ENCODE measurements around the gene PHIP.

Gene PHIP

GRCh38 chr6:79076160-79076559 is 1.9 kb downstream of the PHIP start:
- no peak for TF ChIP-seq CTCF (IDR thresholded peaks at IDR 0.05; ENCODE audit: low read depth, low read length, poor library complexity, severe bottlenecking)
- TF ChIP-seq EZH2phosphoT487 (IDR thresholded peaks at IDR 0.05; ENCODE audit: borderline replicate concordance, low read length), result no peak
- Histone ChIP-seq H3K4me1 (ENCODE audit: control insufficient read depth, low read length) (peaks cover 65% of the 10 kb centered on the region), H4K20me1 (ENCODE audit: control insufficient read depth, insufficient read depth, low read depth, low read length) (peaks cover 33% of the 10 kb centered on the region), H3K36me3 (ENCODE audit: control insufficient read depth, low read length) (peaks cover 58% of the 10 kb centered on the region), H3K27me3 (ENCODE audit: control insufficient read depth, low read length) (no peaks in the 10 kb centered on the region), H3F3A (ENCODE audit: control insufficient read depth, insufficient read depth) (peaks cover 10% of the 10 kb centered on the region), H3K9me3 (ENCODE audit: control insufficient read depth, insufficient read depth, low read length) (no peaks in the 10 kb centered on the region), H3K27ac (ENCODE audit: low read depth, low read length) (0 out of 2 replicates have a peak overlapping the region, but pooled peaks have one; percentile 77), H3K79me2 (ENCODE audit: control insufficient read depth, low read length) (peaks cover 77% of the 10 kb centered on the region), H3K9me2 (replicated peaks; ENCODE audit: control insufficient read depth, low read length) (no peaks in the 10 kb centered on the region), H3K4me3 (ENCODE audit: low read length) (peak overlapping the region; percentile 94), H3K4me2 (ENCODE audit: low read length) (peak overlapping the region; percentile 71)

- H4K20me1 ChIP-seq (ENCODE audit: control insufficient read depth, insufficient read depth, low read depth, low read length), result peaks cover 36% of the 10 kb centered on the region
- no peak overlapping the region for H3K4me3 ChIP-seq (ENCODE audit: low read length)
- H3K79me2 ChIP-seq (ENCODE audit: control insufficient read depth, low read length), result peaks cover 83% of the 10 kb centered on the region
- H3K27me3 ChIP-seq (ENCODE audit: control insufficient read depth, low read length), result no peaks in the 10 kb centered on the region
- H3K9me2 ChIP-seq (replicated peaks; ENCODE audit: control insufficient read depth, low read length), result no peaks in the 10 kb centered on the region
- TF ChIP-seq EZH2phosphoT487 (IDR thresholded peaks at IDR 0.05; ENCODE audit: borderline replicate concordance, low read length) (no peak), CTCF (IDR thresholded peaks at IDR 0.05; ENCODE audit: low read depth, low read length, poor library complexity, severe bottlenecking) (no peak)
- peaks cover 75% of the 10 kb centered on the region for H3K36me3 ChIP-seq (ENCODE audit: control insufficient read depth, low read length)
- H3K27ac ChIP-seq (ENCODE audit: low read depth, low read length), result no peak overlapping the region
- H3F3A ChIP-seq (ENCODE audit: control insufficient read depth, insufficient read depth), result peaks cover 4% of the 10 kb centered on the region
- no peaks in the 10 kb centered on the region for H3K9me3 ChIP-seq (ENCODE audit: control insufficient read depth, insufficient read depth, low read length)
- H3K4me2 ChIP-seq (ENCODE audit: low read length), result peak overlapping the region; percentile 20; the same call in 1 of the 2 replicates
- peaks cover 54% of the 10 kb centered on the region for H3K4me1 ChIP-seq (ENCODE audit: control insufficient read depth, low read length)
Measured at GRCh38 chr6:79073888-79074287, 4.2 kb downstream of the PHIP start.

- peaks cover 54% of the 10 kb centered on the region for H3K4me1 ChIP-seq (ENCODE audit: control insufficient read depth, low read length)
- no peak overlapping the region for H3K27ac ChIP-seq (ENCODE audit: low read depth, low read length)
- no peak overlapping the region for H3K4me3 ChIP-seq (ENCODE audit: low read length)
- H4K20me1 ChIP-seq (ENCODE audit: control insufficient read depth, insufficient read depth, low read depth, low read length), result peaks cover 36% of the 10 kb centered on the region
- TF ChIP-seq CTCF (IDR thresholded peaks at IDR 0.05; ENCODE audit: low read depth, low read length, poor library complexity, severe bottlenecking), result no peak
- TF ChIP-seq EZH2phosphoT487 (IDR thresholded peaks at IDR 0.05; ENCODE audit: borderline replicate concordance, low read length), result no peak
- H3K9me3 ChIP-seq (ENCODE audit: control insufficient read depth, insufficient read depth, low read length), result no peaks in the 10 kb centered on the region
- no peaks in the 10 kb centered on the region for H3K27me3 ChIP-seq (ENCODE audit: control insufficient read depth, low read length)
- H3F3A ChIP-seq (ENCODE audit: control insufficient read depth, insufficient read depth), result no peaks in the 10 kb centered on the region; the same call in none of the 2 replicates
- H3K36me3 ChIP-seq (ENCODE audit: control insufficient read depth, low read length), result peaks cover 82% of the 10 kb centered on the region
- peak overlapping the region; percentile 4; the same call in 1 of the 2 replicates for H3K4me2 ChIP-seq (ENCODE audit: low read length)
- no peaks in the 10 kb centered on the region for H3K9me2 ChIP-seq (replicated peaks; ENCODE audit: control insufficient read depth, low read length)
- peaks cover 95% of the 10 kb centered on the region for H3K79me2 ChIP-seq (ENCODE audit: control insufficient read depth, low read length)
Measured at GRCh38 chr6:79072640-79073181, 5.3 kb downstream of the PHIP start.
